Esophagus squamous epithelium (tissue), 5 donors: ENCODE data around the gene ZNF446. TPM values are rescaled to one million over a fixed set of nuclear protein-coding genes. Genes with fewer than 3 reads are reported as not detected.

ENCODE experiments used
- DNase-seq: peaks from one replicate; lab custom pipeline; 2025; lab: John Stamatoyannopoulos, UW
- H3K27ac ChIP-seq, 4 donors: fragments of 200-600 bp; sonication (generic); one replicate each; pipeline ENCODE4 v1.5.1; 2016 to 2019; ENCODE audit warnings: mild to moderate bottlenecking in 1 of 4
- H3K27me3 ChIP-seq, 4 donors: fragments of 200-600 bp; sonication (generic); 1 replicate in 3 of 4; 2 replicates in 1 of 4; pipeline versions ENCODE4 v1.5.1 to v1.6.0; 2017 to 2021; ENCODE audit warnings: antibody characterized with exemption in 1 of 4
- H3K36me3 ChIP-seq, 3 donors: fragments of 200-600 bp; sonication (generic); one replicate each; pipeline ENCODE4 v1.5.1; 2016 to 2019
- H3K4me1 ChIP-seq, 3 donors: fragments of 200-600 bp; sonication (generic); one replicate each; pipeline ENCODE4 v1.5.1; 2017 to 2019
- H3K4me3 ChIP-seq, 4 donors: fragments of 200-600 bp; sonication (generic); 1 replicate in 3 of 4; 2 replicates in 1 of 4; pipeline ENCODE4 v1.5.1; 2016 to 2019; ENCODE audit warnings: mild to moderate bottlenecking in 2 of 4, moderate library complexity in 1 of 4
- H3K9me3 ChIP-seq, 3 donors: fragments of 200-600 bp; sonication (generic); one replicate each; pipeline ENCODE4 v1.5.1; 2016 to 2019
- CTCF ChIP-seq, 6 experiments: fragments of 450-650 bp in 4 of 6; fragments of 200-600 bp in 2 of 6; sonication (generic) in 2 of 6; IDR thresholded peaks; one replicate each; pipeline ENCODE4 v1.5.1; 2016 to 2019; ENCODE audit warnings: antibody characterized with exemption in 6 of 6, mild to moderate bottlenecking in 4 of 6, moderate library complexity in 4 of 6
- POLR2A ChIP-seq, 4 donors: fragments of 450-650 bp; IDR thresholded peaks; one replicate each; pipeline ENCODE4 v1.6.1; 2017; ENCODE audit warnings: antibody characterized with exemption in 4 of 4, mild to moderate bottlenecking in 4 of 4, moderate library complexity in 3 of 4
- WGBS, 2 donors: methylation state at CpG; one replicate each; pipeline ENCODE4 v1.1.5; 2018; 5-methylcytosine and 5-hydroxymethylcytosine counted together
- intact Hi-C: fragments of 100-400 bp; cut with DNase I; formaldehyde crosslinking; loops from one replicate; pipeline ENCODE4 v1.15.0; 2022
- total RNA-seq, 4 donors: library from RNA; depleted of rRNA; stranded (reverse); fragments of >200 nt; gene quantifications; one replicate each; pipeline ENCODE4 v1.1.0, GENCODE V29; 2016
- donor health status: DM: yes; HTN: yes; CAD: no.

The ZNF446 gene
- total RNA-seq, 4 donors from 2014 or later: 6.0 to 13.3 (median 12.1) TPM

- H3K4me3 ChIP-seq: no peak overlapping the region
- intact Hi-C loops: no loop called here
- 78 to 93% methylated on average over 14 of the region's 14 CpGs for WGBS, 2 donors
- no peaks in the 10 kb centered on the region for H3K36me3 ChIP-seq
- TF ChIP-seq POLR2A (IDR thresholded peaks at IDR 0.05): no peak
- no peak for TF ChIP-seq CTCF (IDR thresholded peaks at IDR 0.05)
- H3K27ac ChIP-seq: no peak overlapping the region
- H3K9me3 ChIP-seq: no peaks in the 10 kb centered on the region
- H3K4me1 ChIP-seq: peaks cover 0 to 16% (median 5%) of the 10 kb centered on the region in 3 donors
- DNase-seq: no peak
- no peaks in the 10 kb centered on the region for H3K27me3 ChIP-seq
Observed at GRCh38 chr19:58492265-58492664, 16.1 kb downstream of the ZNF446 start.

GRCh38 chr19:58497634-58498170, 21.6 kb downstream of the ZNF446 start:
- WGBS, 2 donors: 36 to 76% methylated on average over 3 to 5 of the region's 8 CpGs
- Histone ChIP-seq H3K4me3 (no peak overlapping the region), H3K27ac (no peak overlapping the region)

GRCh38 chr19:58498316-58499020, 22.3 kb downstream of the ZNF446 start:
- H3K27me3 ChIP-seq: no peaks in the 10 kb centered on the region
- 58 to 66% methylated on average over 10 to 11 of the region's 22 CpGs for WGBS, 2 donors
- no peak for TF ChIP-seq POLR2A (IDR thresholded peaks at IDR 0.05)
- TF ChIP-seq CTCF (IDR thresholded peaks at IDR 0.05): no peak
- H3K9me3 ChIP-seq: no peaks in the 10 kb centered on the region
- no peak for DNase-seq
- peak overlapping the region; percentile 41 to 72 (median 62) for H3K4me3 ChIP-seq
- H3K27ac ChIP-seq: peak overlapping the region; percentile 10 to 89 (median 87)
- intact Hi-C loops: no loop called here
- H3K4me1 ChIP-seq: peaks cover 10 to 30% (median 18%) of the 10 kb centered on the region in 3 donors
- H3K36me3 ChIP-seq: no peaks in the 10 kb centered on the region

More at GRCh38 chr19:58497634-58498170, 21.6 kb downstream of the ZNF446 start:
- no peaks in the 10 kb centered on the region for H3K36me3 ChIP-seq
- intact Hi-C loops: no loop called here
- TF ChIP-seq CTCF (IDR thresholded peaks at IDR 0.05) (no peak), POLR2A (IDR thresholded peaks at IDR 0.05) (no peak)
- DNase-seq: no peak
- H3K9me3 ChIP-seq: no peaks in the 10 kb centered on the region
- H3K4me1 ChIP-seq: peaks cover 10 to 30% (median 18%) of the 10 kb centered on the region in 3 donors
- H3K27me3 ChIP-seq: no peaks in the 10 kb centered on the region

- intact Hi-C loops: no loop called here
- H3K36me3 ChIP-seq: no peaks in the 10 kb centered on the region
- peak overlapping the region; percentile 77 to 89 (median 87) for H3K27ac ChIP-seq
- TF ChIP-seq POLR2A (IDR thresholded peaks at IDR 0.05): peak in 1 of 4 donors; percentile 32
- peak in 4 of 6 experiments; percentile 18 to 42 (median 34) for TF ChIP-seq CTCF (IDR thresholded peaks at IDR 0.05)
- DNase-seq: peak; percentile 87
- H3K4me1 ChIP-seq: peaks cover 10 to 30% (median 18%) of the 10 kb centered on the region in 3 donors
- peak overlapping the region; percentile 41 to 72 (median 62) for H3K4me3 ChIP-seq
- no peaks in the 10 kb centered on the region for H3K27me3 ChIP-seq
- no peaks in the 10 kb centered on the region for H3K9me3 ChIP-seq
- WGBS, 2 donors: 6% methylated on average over 8 to 21 of the region's 60 CpGs
Observed at GRCh38 chr19:58499021-58499927, 23.1 kb downstream of the ZNF446 start.
